T47D (cell line): ENCODE results near the gene NXNL1.
"Not testable (repeated sequence)": the region's sequence is repeated elsewhere in the genome, so short reads cannot be mapped to it uniquely, and the experiment has no call there.

Experiments
- DNase-seq, 2 experiments: peaks; one replicate each; pipeline versions ENCODE4 v3.0.0 to v3.0.0-alpha.2; 2011 to 2012; ENCODE audit warnings: low read depth in 1 of 2, low spot score in 1 of 2
- JUND ChIP-seq: IDR thresholded peaks from 2 replicates; pipeline ENCODE4 v1.6.1; 2012; ENCODE audit warnings: low read depth
- in situ Hi-C: cut with HindIII; loops from 2 replicates; pipeline ENCODE4 v1.10.0; 2016; ENCODE audit warnings: low sequenced_read_pairs, low pct_unique_long_range_greater_than_20kb

The NXNL1 gene

GRCh38 chr19:17479325-17479791 lies 18.6 kb upstream of the NXNL1 start:
- no peak for DNase-seq
- no peak for TF ChIP-seq JUND
- in situ Hi-C loops, result no loop called here

- in situ Hi-C loops, result no loop called here
- no peak for TF ChIP-seq JUND
- DNase-seq, result peak in 1 of 2 experiments; percentile 41
Measured at GRCh38 chr19:17475541-17476115, 14.9 kb upstream of the NXNL1 start.

- DNase-seq, in situ Hi-C loops: not testable (repeated sequence)
Measured at GRCh38 chr19:17475011-17475540, 14.3 kb upstream of the NXNL1 start.

GRCh38 chr19:17473041-17473440 lies 12.3 kb upstream of the NXNL1 start:
- in situ Hi-C loops, result no loop called here
- TF ChIP-seq JUND, result no peak
- no peak for DNase-seq

GRCh38 chr19:17471410-17472125 lies 10.8 kb upstream of the NXNL1 start:
- in situ Hi-C loops, result no loop called here
- TF ChIP-seq JUND, result no peak
- no peak for DNase-seq

- no peak for TF ChIP-seq JUND
- DNase-seq, result peak; percentile 74 to 98
- in situ Hi-C loops, result no loop called here
Measured at GRCh38 chr19:17470068-17470841, 9.5 kb upstream of the NXNL1 start, which contains the start of gene SLC27A1. Gene SLC27A1 (plus strand): TSS chr19:17470524. CDS start chr19:17470541, 17 bp downstream.

GRCh38 chr19:17469481-17470067 lies 8.8 kb upstream of the NXNL1 start:
- DNase-seq, result peak; percentile 35 to 97
- in situ Hi-C loops, result no loop called here
- no peak for TF ChIP-seq JUND

GRCh38 chr19:17469092-17469480 lies 8.4 kb upstream of the NXNL1 start:
- in situ Hi-C loops, result no loop called here
- no peak for DNase-seq
- no peak for TF ChIP-seq JUND

- DNase-seq, result peak in 1 of 2 experiments; percentile 80
- in situ Hi-C loops, result no loop called here
- TF ChIP-seq JUND, result no peak
Measured at GRCh38 chr19:17468302-17469091, 7.8 kb upstream of the NXNL1 start.

GRCh38 chr19:17467471-17468301 lies 7.0 kb upstream of the NXNL1 start:
- no peak for TF ChIP-seq JUND
- DNase-seq, result peak in 1 of 2 experiments; percentile 59
- in situ Hi-C loops, result no loop called here

- DNase-seq, result no peak
- in situ Hi-C loops, result no loop called here
- TF ChIP-seq JUND, result no peak
Measured at GRCh38 chr19:17466487-17466850, 5.7 kb upstream of the NXNL1 start.
